Hippocampal formation (tissue), 2 donors: ENCODE measurements around the gene LFNG.
A peak's percentile ranks its signal among the peaks of the same experiment; 100 is the strongest.
"Not testable (repeated sequence)": the region's sequence is repeated elsewhere in the genome, so short reads cannot be mapped to it uniquely, and the experiment has no call there.

Source experiments
- DNase-seq, 2 donors: peaks; one replicate each; lab custom pipeline; 2025; lab: John Stamatoyannopoulos, UW

Gene LFNG

GRCh38 chr7:2529161-2530070 is 9.8 kb downstream of the LFNG start:
- DNase-seq = peak in 1 of 2 donors; percentile 39

GRCh38 chr7:2530071-2530987 is 10.8 kb downstream of the LFNG start:
- no peak for DNase-seq

GRCh38 chr7:2530994-2531795 is 11.6 kb downstream of the LFNG start:
- DNase-seq = not testable (repeated sequence)

- DNase-seq = not testable (repeated sequence)
These were observed 12.2 kb downstream of the LFNG start for GRCh38 chr7:2531796-2532110.

GRCh38 chr7:2532199-2532772 is 12.7 kb downstream of the LFNG start:
- not testable (repeated sequence) for DNase-seq

GRCh38 chr7:2532816-2533215 is 13.2 kb downstream of the LFNG start:
- not testable (repeated sequence) for DNase-seq

GRCh38 chr7:2533566-2533965 is 14.0 kb downstream of the LFNG start:
- not testable (repeated sequence) for DNase-seq

- not testable (repeated sequence) for DNase-seq
These were observed 14.6 kb downstream of the LFNG start for GRCh38 chr7:2534214-2534613.

- not testable (repeated sequence) for DNase-seq
These were observed 16.5 kb downstream of the LFNG start for GRCh38 chr7:2535872-2536627.

GRCh38 chr7:2537981-2538851 is 18.6 kb downstream of the LFNG start:
- no peak for DNase-seq

- DNase-seq = no peak
These were observed 19.7 kb downstream of the LFNG start for GRCh38 chr7:2539031-2539911.

GRCh38 chr7:2540133-2540532 is 20.6 kb downstream of the LFNG start:
- DNase-seq = no peak

GRCh38 chr7:2540641-2541051 is 21.1 kb downstream of the LFNG start:
- DNase-seq = no peak

GRCh38 chr7:2541291-2542010 is 21.9 kb downstream of the LFNG start:
- DNase-seq = no peak

- no peak for DNase-seq
These were observed 22.7 kb downstream of the LFNG start for GRCh38 chr7:2542011-2542915.

- no peak for DNase-seq
These were observed 23.6 kb downstream of the LFNG start for GRCh38 chr7:2542916-2543871.
